ENCODE results near the gene CYSLTR1. TPM values are rescaled to one million over a fixed set of nuclear protein-coding genes. Genes with fewer than 3 reads are reported as not detected.

CYSLTR1 gene
- polyA plus RNA-seq, 1 of the 3 experiments (the other 2 are of a cell fraction) = not detected

DNA sequence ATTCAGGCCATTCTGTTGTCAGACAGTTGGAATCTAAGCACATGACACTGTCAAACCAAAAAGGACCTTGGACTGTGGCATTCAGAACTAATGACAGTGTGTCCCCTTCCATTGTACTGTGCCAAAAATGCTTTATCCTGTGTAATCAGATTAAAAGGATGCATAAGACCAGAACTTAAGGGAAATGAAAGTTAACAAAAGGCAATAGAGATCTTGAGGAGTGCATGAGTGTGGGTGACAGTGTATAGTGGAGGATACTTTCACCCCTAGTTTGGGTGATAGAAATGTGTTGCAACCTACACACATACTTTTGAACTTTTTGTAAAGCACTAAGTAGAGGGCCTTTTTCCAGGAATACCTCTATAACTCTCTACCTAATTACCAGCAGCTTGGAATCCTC, 4.5 kb downstream of the CYSLTR1 start:
- ChIA-PET POLR2A (no interaction called here), CTCF (no interaction called here)
- Histone ChIP-seq H2AFZ (ENCODE audit: low read depth) (no peak overlapping the region), H3K9me3 (no peaks in the 10 kb centered on the region), H3K9ac (no peak overlapping the region), H3K9me2 (no peaks in the 10 kb centered on the region), H3K4me1 (ENCODE audit: control insufficient read depth in 1 of 2, insufficient read depth in 2 of 2, low read depth in 1 of 2, low read length in 1 of 2) (no peaks in the 10 kb centered on the region), H3K27me3 (ENCODE audit: insufficient read depth) (no peaks in the 10 kb centered on the region), H4K20me1 (ENCODE audit: insufficient read depth) (no peaks in the 10 kb centered on the region), H3K27ac (ENCODE audit: low read depth in 2 of 2, low read length in 1 of 2) (no peak overlapping the region), H3K4me2 (no peak overlapping the region), H3K4me3 (ENCODE audit: low read depth in 2 of 2, low read length in 1 of 2) (no peak overlapping the region), H3K79me2 (ENCODE audit: insufficient read depth) (no peaks in the 10 kb centered on the region), H3K36me3 (replicated peaks in 1 of 2; ENCODE audit: control insufficient read depth in 1 of 2, insufficient read depth in 2 of 2, low read length in 1 of 2) (no peaks in the 10 kb centered on the region), H3F3A (replicated peaks; ENCODE audit: insufficient read depth) (no peaks in the 10 kb centered on the region)
- TF ChIP-seq, protein P1, sequence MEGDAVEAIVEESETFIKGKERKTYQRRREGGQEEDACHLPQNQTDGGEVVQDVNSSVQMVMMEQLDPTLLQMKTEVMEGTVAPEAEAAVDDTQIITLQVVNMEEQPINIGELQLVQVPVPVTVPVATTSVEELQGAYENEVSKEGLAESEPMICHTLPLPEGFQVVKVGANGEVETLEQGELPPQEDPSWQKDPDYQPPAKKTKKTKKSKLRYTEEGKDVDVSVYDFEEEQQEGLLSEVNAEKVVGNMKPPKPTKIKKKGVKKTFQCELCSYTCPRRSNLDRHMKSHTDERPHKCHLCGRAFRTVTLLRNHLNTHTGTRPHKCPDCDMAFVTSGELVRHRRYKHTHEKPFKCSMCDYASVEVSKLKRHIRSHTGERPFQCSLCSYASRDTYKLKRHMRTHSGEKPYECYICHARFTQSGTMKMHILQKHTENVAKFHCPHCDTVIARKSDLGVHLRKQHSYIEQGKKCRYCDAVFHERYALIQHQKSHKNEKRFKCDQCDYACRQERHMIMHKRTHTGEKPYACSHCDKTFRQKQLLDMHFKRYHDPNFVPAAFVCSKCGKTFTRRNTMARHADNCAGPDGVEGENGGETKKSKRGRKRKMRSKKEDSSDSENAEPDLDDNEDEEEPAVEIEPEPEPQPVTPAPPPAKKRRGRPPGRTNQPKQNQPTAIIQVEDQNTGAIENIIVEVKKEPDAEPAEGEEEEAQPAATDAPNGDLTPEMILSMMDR (IDR thresholded peaks at IDR 0.05) = no peak
- no peak for DNase-seq

DNA sequence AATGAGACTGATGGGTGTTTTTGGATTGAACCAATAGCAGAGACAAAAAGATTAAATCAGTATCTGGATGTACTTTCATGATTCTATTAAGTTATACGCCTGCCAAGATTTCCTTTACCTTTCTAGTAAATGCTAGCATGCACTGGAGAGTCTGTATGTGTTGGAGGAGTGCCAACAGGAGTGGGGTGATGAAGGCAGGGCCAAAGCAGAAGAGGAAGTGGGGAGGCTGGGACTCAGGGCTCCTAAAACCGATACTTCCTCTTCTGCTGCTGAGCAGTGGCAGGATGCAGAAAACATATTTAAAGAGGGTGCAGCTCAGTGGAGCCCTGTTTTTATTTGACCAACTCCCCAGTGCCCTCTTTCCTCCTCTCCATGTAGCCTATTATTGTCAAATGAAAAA, 5.6 kb downstream of the CYSLTR1 start:
- H3K9me3 ChIP-seq = no peaks in the 10 kb centered on the region
- H2AFZ ChIP-seq (ENCODE audit: low read depth) = no peak overlapping the region
- no peak for TF ChIP-seq SIN3A (IDR thresholded peaks at IDR 0.05; ENCODE audit: borderline replicate concordance, low read depth, low read length)
- TF ChIP-seq, protein P2, sequence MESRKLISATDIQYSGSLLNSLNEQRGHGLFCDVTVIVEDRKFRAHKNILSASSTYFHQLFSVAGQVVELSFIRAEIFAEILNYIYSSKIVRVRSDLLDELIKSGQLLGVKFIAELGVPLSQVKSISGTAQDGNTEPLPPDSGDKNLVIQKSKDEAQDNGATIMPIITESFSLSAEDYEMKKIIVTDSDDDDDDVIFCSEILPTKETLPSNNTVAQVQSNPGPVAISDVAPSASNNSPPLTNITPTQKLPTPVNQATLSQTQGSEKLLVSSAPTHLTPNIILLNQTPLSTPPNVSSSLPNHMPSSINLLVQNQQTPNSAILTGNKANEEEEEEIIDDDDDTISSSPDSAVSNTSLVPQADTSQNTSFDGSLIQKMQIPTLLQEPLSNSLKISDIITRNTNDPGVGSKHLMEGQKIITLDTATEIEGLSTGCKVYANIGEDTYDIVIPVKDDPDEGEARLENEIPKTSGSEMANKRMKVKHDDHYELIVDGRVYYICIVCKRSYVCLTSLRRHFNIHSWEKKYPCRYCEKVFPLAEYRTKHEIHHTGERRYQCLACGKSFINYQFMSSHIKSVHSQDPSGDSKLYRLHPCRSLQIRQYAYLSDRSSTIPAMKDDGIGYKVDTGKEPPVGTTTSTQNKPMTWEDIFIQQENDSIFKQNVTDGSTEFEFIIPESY (IDR thresholded peaks at IDR 0.05; ENCODE audit: borderline replicate concordance, low read depth) = no peak
- TF ChIP-seq EZH2phosphoT487 (IDR thresholded peaks at IDR 0.05; ENCODE audit: borderline replicate concordance, low read depth) = no peak
- no peak for TF ChIP-seq TEAD4 (IDR thresholded peaks at IDR 0.05; ENCODE audit: borderline replicate concordance, insufficient read depth)
- TF ChIP-seq NFIC (IDR thresholded peaks at IDR 0.05; ENCODE audit: borderline replicate concordance) = no peak
- TF ChIP-seq FOSL2 (IDR thresholded peaks at IDR 0.05; ENCODE audit: borderline replicate concordance, low read depth) = no peak
- TF ChIP-seq RXRA (IDR thresholded peaks at IDR 0.05; ENCODE audit: borderline replicate concordance, low read depth) = no peak
- TF ChIP-seq, protein P3, sequence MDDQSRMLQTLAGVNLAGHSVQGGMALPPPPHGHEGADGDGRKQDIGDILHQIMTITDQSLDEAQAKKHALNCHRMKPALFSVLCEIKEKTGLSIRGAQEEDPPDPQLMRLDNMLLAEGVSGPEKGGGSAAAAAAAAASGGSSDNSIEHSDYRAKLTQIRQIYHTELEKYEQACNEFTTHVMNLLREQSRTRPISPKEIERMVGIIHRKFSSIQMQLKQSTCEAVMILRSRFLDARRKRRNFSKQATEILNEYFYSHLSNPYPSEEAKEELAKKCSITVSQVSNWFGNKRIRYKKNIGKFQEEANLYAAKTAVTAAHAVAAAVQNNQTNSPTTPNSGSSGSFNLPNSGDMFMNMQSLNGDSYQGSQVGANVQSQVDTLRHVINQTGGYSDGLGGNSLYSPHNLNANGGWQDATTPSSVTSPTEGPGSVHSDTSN (IDR thresholded peaks at IDR 0.05) = no peak
- TF ChIP-seq POLR2AphosphoS5 (IDR thresholded peaks at IDR 0.05; ENCODE audit: low read depth, low read length) = no peak
- no peak for TF ChIP-seq TCF12 (IDR thresholded peaks at IDR 0.05)
- no peak for TF ChIP-seq NRF1 (IDR thresholded peaks at IDR 0.05; ENCODE audit: low read depth, low read length)
- TF ChIP-seq GABPA (IDR thresholded peaks at IDR 0.05; ENCODE audit: low read depth) = no peak
- TF ChIP-seq MXI1 (IDR thresholded peaks at IDR 0.05; ENCODE audit: low read depth, low read length) = no peak

More for the DNA sequence above, 5.6 kb downstream of the CYSLTR1 start:
- no peaks in the 10 kb centered on the region for H3K27me3 ChIP-seq (ENCODE audit: insufficient read depth)
- no peak overlapping the region for H3K4me2 ChIP-seq
- no peaks in the 10 kb centered on the region for H3K79me2 ChIP-seq (ENCODE audit: insufficient read depth)
- no peak for DNase-seq
- H3K9ac ChIP-seq = no peak overlapping the region
- WGBS (ENCODE audit: low lambda C conversion rate) = 6% methylated on average over 2 of the region's 2 CpGs
- H3K4me1 ChIP-seq (ENCODE audit: control insufficient read depth in 1 of 2, insufficient read depth in 2 of 2, low read depth in 1 of 2, low read length in 1 of 2) = no peaks in the 10 kb centered on the region
- H3K4me3 ChIP-seq (ENCODE audit: low read depth in 2 of 2, low read length in 1 of 2) = no peak overlapping the region
- no peaks in the 10 kb centered on the region for H3F3A ChIP-seq (replicated peaks; ENCODE audit: insufficient read depth)
- H3K36me3 ChIP-seq (replicated peaks in 1 of 2; ENCODE audit: control insufficient read depth in 1 of 2, insufficient read depth in 2 of 2, low read length in 1 of 2) = no peaks in the 10 kb centered on the region
- CTCF ChIA-PET = interaction anchor here (0.5 kb wide), 1 partner anchor 122 kb away, joined by 3 read pairs; no protein-coding TSS in a partner anchor
- POLR2A ChIA-PET = no interaction called here
- no peaks in the 10 kb centered on the region for H3K9me2 ChIP-seq
- no peak overlapping the region for H3K27ac ChIP-seq (ENCODE audit: low read depth in 2 of 2, low read length in 1 of 2)
- no peaks in the 10 kb centered on the region for H4K20me1 ChIP-seq (ENCODE audit: insufficient read depth)
